Umbilical cord (tissue), 2 donors: ENCODE results near the gene ATP8A2. TPM values are rescaled to one million over a fixed set of nuclear protein-coding genes. Genes with fewer than 3 reads are reported as not detected.
"Not testable (repeated sequence)": the region's sequence is repeated elsewhere in the genome, so short reads cannot be mapped to it uniquely, and the experiment has no call there.

Experiments
- DNase-seq: peaks from one replicate; pipeline ENCODE4 v3.0.0-alpha.2; 2015; ENCODE audit warnings: low spot score
- total RNA-seq: library from RNA; depleted of rRNA; stranded (reverse); fragments of >200 nt; gene quantifications from one replicate; pipeline ENCODE4 v1.2.3, GENCODE V29; 2014; ENCODE audit warnings: low replicate concordance; ENCODE audit not compliant: insufficient read depth

Gene ATP8A2
- total RNA-seq, 1 donor from 2014 or later, result 1.7 TPM

GRCh38 chr13:25800523-25800922, 428.7 kb downstream of the ATP8A2 start:
- DNase-seq, result peak; percentile 40

- DNase-seq, result no peak
Observed at GRCh38 chr13:25802579-25802978, 430.8 kb downstream of the ATP8A2 start.

GRCh38 chr13:25803641-25804040, 431.9 kb downstream of the ATP8A2 start:
- no peak for DNase-seq

- no peak for DNase-seq
Observed at GRCh38 chr13:25806264-25806974, 434.6 kb downstream of the ATP8A2 start.

- DNase-seq, result no peak
Observed at GRCh38 chr13:25807562-25807961, 435.8 kb downstream of the ATP8A2 start.

- no peak for DNase-seq
Observed at GRCh38 chr13:25811506-25811905, 439.7 kb downstream of the ATP8A2 start.

GRCh38 chr13:25816239-25816638, 444.5 kb downstream of the ATP8A2 start:
- no peak for DNase-seq

- DNase-seq, result no peak
Observed at GRCh38 chr13:25819856-25820530, 448.2 kb downstream of the ATP8A2 start.

GRCh38 chr13:25821776-25822175, 450.0 kb downstream of the ATP8A2 start:
- no peak for DNase-seq

- not testable (repeated sequence) for DNase-seq
Observed at GRCh38 chr13:25827221-25827620, 455.4 kb downstream of the ATP8A2 start.

- DNase-seq, result no peak
Observed at GRCh38 chr13:25827831-25828465, 456.2 kb downstream of the ATP8A2 start.

GRCh38 chr13:25833761-25834160, 462.0 kb downstream of the ATP8A2 start:
- DNase-seq, result peak; percentile 4

- no peak for DNase-seq
Observed at GRCh38 chr13:25836574-25837336, 465.0 kb downstream of the ATP8A2 start.

- no peak for DNase-seq
Observed at GRCh38 chr13:25839371-25839770, 467.6 kb downstream of the ATP8A2 start.

GRCh38 chr13:25840261-25840660, 468.5 kb downstream of the ATP8A2 start:
- DNase-seq, result no peak

- no peak for DNase-seq
Observed at GRCh38 chr13:25840931-25841330, 469.2 kb downstream of the ATP8A2 start.

- DNase-seq, result no peak
Observed at GRCh38 chr13:25843692-25844091, 471.9 kb downstream of the ATP8A2 start.

GRCh38 chr13:25844559-25845434, 473.0 kb downstream of the ATP8A2 start:
- DNase-seq, result no peak

GRCh38 chr13:25846222-25846984, 474.6 kb downstream of the ATP8A2 start:
- DNase-seq, result no peak

GRCh38 chr13:25847145-25847544, 475.4 kb downstream of the ATP8A2 start:
- no peak for DNase-seq
